K562 (cell line): ENCODE measurements around the gene HAT1. TPM values are rescaled to one million over a fixed set of nuclear protein-coding genes. Genes with fewer than 3 reads are reported as not detected.

ENCODE experiments used
- ATF1 ChIP-seq, 2 experiments: fragments of 450-650 bp in 1 of 2; IDR thresholded peaks; 2 replicates each; pipeline ENCODE4 v1.6.1; 2016; ENCODE audit warnings: missing compliant biosample characterization in 1 of 2, missing genetic modification characterization in 1 of 2
- DPF2 ChIP-seq: fragments of 450-650 bp; IDR thresholded peaks from 2 replicates; pipeline ENCODE4 v1.6.1; 2016
- EHMT2 ChIP-seq: fragments of 450-650 bp; IDR thresholded peaks from 2 replicates; pipeline ENCODE4 v1.6.1; 2018; ENCODE audit warnings: antibody characterized with exemption
- GTF2F1 ChIP-seq: IDR thresholded peaks from 2 replicates; pipeline ENCODE4 v1.6.1; 2011; ENCODE audit warnings: low read depth, low read length, improper control_type of control experiment
- HMBOX1 ChIP-seq: sonication (generic); IDR thresholded peaks from 2 replicates; pipeline ENCODE4 v1.6.1; 2016
- ILK ChIP-seq: fragments of 450-650 bp; IDR thresholded peaks from 2 replicates; pipeline ENCODE4 v1.6.1; 2016; ENCODE audit warnings: missing genetic modification characterization, low read depth, mild to moderate bottlenecking, missing compliant biosample characterization, moderate library complexity, borderline replicate concordance
- KAT2B ChIP-seq: IDR thresholded peaks from one replicate; pipeline ENCODE4 v1.6.1; 2012; ENCODE audit warnings: low read depth, mild to moderate bottlenecking, control low read depth, inconsistent platforms, low read length, moderate library complexity
- KDM2B ChIP-seq: fragments of 250-450 bp; sonication (Bioruptor Pico); IDR thresholded peaks from 2 replicates; pipeline ENCODE4 v1.8.0; 2021; ENCODE audit warnings: mild to moderate bottlenecking, moderate library complexity
- SIN3A ChIP-seq, 2 experiments: fragments of 150-350 bp in 1 of 2; IDR thresholded peaks; 2 replicates each; pipeline ENCODE4 v1.6.1; 2011 to 2016; ENCODE audit warnings: borderline replicate concordance in 2 of 2, low read depth in 2 of 2, low read length in 2 of 2, mild to moderate bottlenecking in 2 of 2, moderate library complexity in 2 of 2; ENCODE audit not compliant: control insufficient read depth in 1 of 2
- TFAM ChIP-seq: fragments of 250-450 bp; sonication (Bioruptor Pico); conservative IDR thresholded peaks from 2 replicates; pipeline ENCODE4 v1.5.0; 2021; ENCODE audit warnings: mild to moderate bottlenecking, moderate library complexity
- THAP7 ChIP-seq: fragments of 250-450 bp; sonication (Bioruptor Pico); IDR thresholded peaks from 2 replicates; pipeline ENCODE4 v1.5.0; 2021
- TRIM25 ChIP-seq: fragments of 450-650 bp; IDR thresholded peaks from 2 replicates; pipeline ENCODE4 v1.7.0; 2016; ENCODE audit warnings: borderline replicate concordance
- TSC22D4 ChIP-seq: fragments of 450-650 bp; IDR thresholded peaks from 2 replicates; pipeline ENCODE4 v1.6.1; 2016; ENCODE audit warnings: missing genetic modification characterization, missing biosample characterization, control low read depth
- ZNF174 ChIP-seq: fragments of 250-450 bp; sonication (Bioruptor Pico); IDR thresholded peaks from 2 replicates; pipeline ENCODE4 v1.4.0; 2020; ENCODE audit warnings: mild to moderate bottlenecking
- ZNF224 ChIP-seq: sonication (generic); formaldehyde crosslinking; IDR thresholded peaks from 2 replicates; pipeline ENCODE4 v1.8.0; 2022; ENCODE audit warnings: mild to moderate bottlenecking, missing genetic modification reagents
- ZNF277 ChIP-seq: fragments of 250-450 bp; sonication (Bioruptor Pico); IDR thresholded peaks from 2 replicates; pipeline ENCODE4 v1.8.0; 2022; ENCODE audit warnings: inconsistent platforms, mild to moderate bottlenecking, moderate library complexity, borderline replicate concordance
- ZNF699 ChIP-seq: fragments of 250-450 bp; sonication (Bioruptor Pico); IDR thresholded peaks from 2 replicates; pipeline ENCODE4 v1.8.0; 2021; ENCODE audit warnings: mild to moderate bottlenecking, moderate library complexity; ENCODE audit not compliant: insufficient replicate concordance
- polyA plus RNA-seq, 8 experiments: library from polyadenylated mRNA; depleted of rRNA in 4 of 8; stranded (reverse) in 5 of 8; unstranded in 3 of 8; fragments of >200 nt; fragmentation: Nextera tagmentation in 2 of 8; fragmentation: Illumina TruSeq in 1 of 8; extraction: Ambion mirVana in 2 of 8; extraction: Trizol in 1 of 8; gene quantifications; 2 replicates each; pipeline versions ENCODE4 v1.2.1 to v1.2.3, GENCODE V29; 2011 to 2014; ENCODE audit warnings: inconsistent platforms in 1 of 8, missing spikeins in 1 of 8
- total RNA-seq, 7 experiments: library from RNA; depleted of rRNA in 6 of 7; stranded (reverse); fragments of >200 nt in 6 of 7; fragmentation: Illumina TruSeq in 2 of 7; extraction: Trizol in 2 of 7; gene quantifications; 2 replicates each; pipeline versions ENCODE4 v1.2.1 to v1.2.3, GENCODE V29; 2011 to 2021; ENCODE audit warnings: low replicate concordance in 1 of 7
- TF ChIP-seq, protein P1 (sequence below): fragments of 250-450 bp; sonication (Bioruptor Pico); IDR thresholded peaks from 2 replicates; pipeline ENCODE4 v1.5.0; 2020; ENCODE audit warnings: mild to moderate bottlenecking, borderline replicate concordance
- TF ChIP-seq, protein P2 (sequence below), 2 experiments: fragments of 450-650 bp in 1 of 2; sonication (generic) in 1 of 2; formaldehyde crosslinking; conservative IDR thresholded peaks; 2 replicates each; pipeline versions ENCODE4 v1.4.0 to v1.8.1; 2020 to 2022; ENCODE audit warnings: mild to moderate bottlenecking in 1 of 2, missing genetic modification reagents in 1 of 2

Gene HAT1
- total and polyA plus RNA-seq, 9 of the 15 experiments (the other 6 are each of a cell fraction or from before 2014, with no cell fraction given) = 125 to 384 (median 244) TPM

- peak; percentile 45; the same call in 1 of the 2 replicates for TF ChIP-seq ATF1 (CRISPR knock-in tag; IDR thresholded peaks at IDR 0.05)
- TF ChIP-seq ATF1 (tag; IDR thresholded peaks at IDR 0.05) = peak; percentile 98
- TF ChIP-seq TFAM (CRISPR knock-in tag) = no peak
- TF ChIP-seq SIN3A (IDR thresholded peaks at IDR 0.05; ENCODE audit: borderline replicate concordance in 2 of 2, control insufficient read depth in 1 of 2, low read depth in 2 of 2, low read length in 2 of 2) = peak; percentile 78 to 91; a peak in 3 of 4 replicates
- no peak for TF ChIP-seq KDM2B
- TF ChIP-seq, protein P1, sequence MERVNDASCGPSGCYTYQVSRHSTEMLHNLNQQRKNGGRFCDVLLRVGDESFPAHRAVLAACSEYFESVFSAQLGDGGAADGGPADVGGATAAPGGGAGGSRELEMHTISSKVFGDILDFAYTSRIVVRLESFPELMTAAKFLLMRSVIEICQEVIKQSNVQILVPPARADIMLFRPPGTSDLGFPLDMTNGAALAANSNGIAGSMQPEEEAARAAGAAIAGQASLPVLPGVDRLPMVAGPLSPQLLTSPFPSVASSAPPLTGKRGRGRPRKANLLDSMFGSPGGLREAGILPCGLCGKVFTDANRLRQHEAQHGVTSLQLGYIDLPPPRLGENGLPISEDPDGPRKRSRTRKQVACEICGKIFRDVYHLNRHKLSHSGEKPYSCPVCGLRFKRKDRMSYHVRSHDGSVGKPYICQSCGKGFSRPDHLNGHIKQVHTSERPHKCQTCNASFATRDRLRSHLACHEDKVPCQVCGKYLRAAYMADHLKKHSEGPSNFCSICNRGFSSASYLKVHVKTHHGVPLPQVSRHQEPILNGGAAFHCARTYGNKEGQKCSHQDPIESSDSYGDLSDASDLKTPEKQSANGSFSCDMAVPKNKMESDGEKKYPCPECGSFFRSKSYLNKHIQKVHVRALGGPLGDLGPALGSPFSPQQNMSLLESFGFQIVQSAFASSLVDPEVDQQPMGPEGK (CRISPR knock-in tag) = no peak
- no peak for TF ChIP-seq ZNF224 (CRISPR knock-in tag)
- peak; percentile 64; the same call in 1 of the 2 replicates for TF ChIP-seq HMBOX1
- TF ChIP-seq DPF2 = 0 out of 2 replicates have a peak, but pooled peaks have one; percentile 21
- no peak for TF ChIP-seq GTF2F1
- TF ChIP-seq ILK (tag) = no peak
- TF ChIP-seq ZNF174 = no peak
- TF ChIP-seq THAP7 (CRISPR knock-in tag) = no peak
- TF ChIP-seq TSC22D4 (tag) = no peak
- no peak for TF ChIP-seq EHMT2
- TF ChIP-seq TRIM25 = no peak
- no peak for TF ChIP-seq KAT2B
- no peak for TF ChIP-seq ZNF277
- no peak for TF ChIP-seq ZNF699
- TF ChIP-seq, protein P2, sequence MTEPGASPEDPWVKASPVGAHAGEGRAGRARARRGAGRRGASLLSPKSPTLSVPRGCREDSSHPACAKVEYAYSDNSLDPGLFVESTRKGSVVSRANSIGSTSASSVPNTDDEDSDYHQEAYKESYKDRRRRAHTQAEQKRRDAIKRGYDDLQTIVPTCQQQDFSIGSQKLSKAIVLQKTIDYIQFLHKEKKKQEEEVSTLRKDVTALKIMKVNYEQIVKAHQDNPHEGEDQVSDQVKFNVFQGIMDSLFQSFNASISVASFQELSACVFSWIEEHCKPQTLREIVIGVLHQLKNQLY (CRISPR knock-in tag; conservative IDR thresholded peaks at IDR 0.05) = no peak; a peak in 1 of 4 replicates
These were observed at the start of gene HAT1 (continued) for GRCh38 chr2:171922230-171923022.
